OCI-LY1 (cell line): Measurements from ENCODE around the gene MEAF6.

Source experiments
- H2AFZ ChIP-seq: fragments of 200-600 bp; sonication (generic), shearing (Covaris generic); 2 replicates; pipeline ENCODE4 v1.6.0; 2014; ENCODE audit warnings: antibody characterized with exemption, mild to moderate bottlenecking, low read length
- H3F3A ChIP-seq: fragments of 200-600 bp; sonication (generic), shearing (Covaris generic); 2 replicates; pipeline ENCODE4 v1.6.0; 2014; ENCODE audit warnings: mild to moderate bottlenecking, antibody characterized with exemption, low read length, moderate library complexity; ENCODE audit not compliant: insufficient read depth
- H3K27ac ChIP-seq: fragments of 200-600 bp; sonication (generic); 2 replicates; pipeline ENCODE4 v1.5.1; 2014; ENCODE audit warnings: low read length, mixed run types, mild to moderate bottlenecking, low read depth; ENCODE audit not compliant: poor library complexity, severe bottlenecking
- H3K27me3 ChIP-seq: fragments of 200-600 bp; sonication (generic); 2 replicates; pipeline ENCODE4 v1.6.0; 2014; ENCODE audit warnings: antibody characterized with exemption, mild to moderate bottlenecking, low read length, moderate library complexity; ENCODE audit not compliant: insufficient read depth
- H3K36me3 ChIP-seq: fragments of 200-600 bp; sonication (generic); 2 replicates; pipeline ENCODE4 v1.6.1; 2014; ENCODE audit warnings: mild to moderate bottlenecking, antibody characterized with exemption, low read length, moderate library complexity, mixed read lengths; ENCODE audit not compliant: insufficient read depth
- H3K4me1 ChIP-seq: fragments of 200-600 bp; sonication (generic); 2 replicates; pipeline ENCODE4 v1.5.1; 2014; ENCODE audit warnings: mild to moderate bottlenecking, low read length, moderate library complexity; ENCODE audit not compliant: insufficient read depth, severe bottlenecking
- H3K4me2 ChIP-seq: fragments of 200-600 bp; sonication (generic), shearing (Covaris generic); 2 replicates; pipeline ENCODE4 v1.6.1; 2014; ENCODE audit warnings: low read length
- H3K4me3 ChIP-seq: fragments of 200-600 bp; sonication (generic); 2 replicates; pipeline ENCODE4 v1.5.1; 2014; ENCODE audit warnings: low read length, low read depth, mild to moderate bottlenecking, mixed read lengths; ENCODE audit not compliant: poor library complexity, severe bottlenecking
- H3K79me2 ChIP-seq: fragments of 200-600 bp; shearing (Covaris generic); 2 replicates; pipeline ENCODE4 v1.6.1; 2016; ENCODE audit warnings: mixed run types, low read length, mixed read lengths; ENCODE audit not compliant: insufficient read depth
- H3K9ac ChIP-seq: fragments of 200-600 bp; sonication (generic), shearing (Covaris generic); 2 replicates; pipeline ENCODE4 v1.6.1; 2014; ENCODE audit warnings: mild to moderate bottlenecking, low read length, mixed read lengths
- H3K9me2 ChIP-seq: fragments of 200-600 bp; sonication (generic), shearing (Covaris generic); 2 replicates; pipeline ENCODE4 v1.6.1; 2014; ENCODE audit warnings: low read depth, mild to moderate bottlenecking, low read length, mixed read lengths
- H3K9me3 ChIP-seq: fragments of 200-600 bp; shearing (Covaris generic); 2 replicates; pipeline ENCODE4 v1.6.1; 2014; ENCODE audit warnings: low read length, mixed read lengths
- H4K20me1 ChIP-seq: fragments of 200-600 bp; sonication (generic), shearing (Covaris generic); 2 replicates; pipeline ENCODE4 v1.6.0; 2016; ENCODE audit warnings: mild to moderate bottlenecking, low read length; ENCODE audit not compliant: insufficient read depth
- CTCF ChIP-seq: fragments of 200-600 bp; sonication (generic), shearing (Covaris generic); IDR thresholded peaks from 2 replicates; pipeline ENCODE4 v1.5.1; 2017; ENCODE audit warnings: mild to moderate bottlenecking, antibody characterized with exemption, low read length, moderate library complexity, mixed read lengths
- EZH2 ChIP-seq: fragments of 200-600 bp; sonication (generic), shearing (Covaris generic); IDR thresholded peaks from 2 replicates; pipeline ENCODE4 v1.8.0; 2017; ENCODE audit warnings: borderline replicate concordance, mixed run types, mild to moderate bottlenecking, antibody characterized with exemption, low read length, moderate library complexity, mixed read lengths

MEAF6 gene

DNA sequence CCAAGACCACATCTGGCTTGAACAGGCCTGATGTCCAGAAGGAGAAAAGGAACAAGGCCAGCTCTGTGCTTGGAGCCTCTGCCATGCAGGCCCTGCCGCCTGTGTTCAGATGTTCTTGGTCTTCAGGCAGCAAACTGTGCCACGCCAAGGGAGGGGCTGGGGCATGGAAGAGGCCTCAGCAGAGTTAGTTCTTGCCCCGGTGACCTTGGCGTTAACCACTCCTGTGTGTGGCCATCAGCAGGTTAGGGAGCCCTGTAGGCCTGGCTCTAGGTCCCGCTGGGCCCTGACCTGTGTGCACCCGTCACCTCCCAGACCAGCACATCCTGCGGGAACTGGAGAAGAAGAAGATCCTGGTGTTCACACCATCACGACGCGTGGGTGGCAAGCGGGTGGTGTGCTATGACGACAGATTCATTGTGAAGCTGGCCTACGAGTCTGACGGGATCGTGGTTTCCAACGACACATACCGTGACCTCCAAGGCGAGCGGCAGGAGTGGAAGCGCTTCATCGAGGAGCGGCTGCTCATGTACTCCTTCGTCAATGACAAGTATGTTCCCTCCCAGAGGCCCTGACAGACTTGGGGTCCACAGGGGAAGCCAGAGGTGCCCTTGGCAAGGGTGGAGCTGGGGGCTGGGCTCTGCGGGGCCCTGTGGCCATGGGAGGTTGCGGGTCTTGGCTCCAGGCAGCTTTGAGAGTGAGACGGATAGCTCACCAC, 33.1 kb downstream of the MEAF6 start:
- Histone ChIP-seq H3K36me3 (peaks cover 63% of the 10 kb centered on the region), H3K27ac (no peak overlapping the region), H3K4me2 (no peak overlapping the region), H4K20me1 (no peaks in the 10 kb centered on the region), H3K9me2 (no peaks in the 10 kb centered on the region), H3K9me3 (no peaks in the 10 kb centered on the region), H3F3A (peaks cover 7% of the 10 kb centered on the region; the same call in 1 of the 2 replicates), H3K79me2 (no peaks in the 10 kb centered on the region), H2AFZ (no peak overlapping the region), H3K27me3 (no peaks in the 10 kb centered on the region), H3K4me1 (peaks cover 37% of the 10 kb centered on the region), H3K4me3 (no peak overlapping the region), H3K9ac (no peak overlapping the region)
- TF ChIP-seq CTCF = no peak
- TF ChIP-seq EZH2 = no peak

DNA sequence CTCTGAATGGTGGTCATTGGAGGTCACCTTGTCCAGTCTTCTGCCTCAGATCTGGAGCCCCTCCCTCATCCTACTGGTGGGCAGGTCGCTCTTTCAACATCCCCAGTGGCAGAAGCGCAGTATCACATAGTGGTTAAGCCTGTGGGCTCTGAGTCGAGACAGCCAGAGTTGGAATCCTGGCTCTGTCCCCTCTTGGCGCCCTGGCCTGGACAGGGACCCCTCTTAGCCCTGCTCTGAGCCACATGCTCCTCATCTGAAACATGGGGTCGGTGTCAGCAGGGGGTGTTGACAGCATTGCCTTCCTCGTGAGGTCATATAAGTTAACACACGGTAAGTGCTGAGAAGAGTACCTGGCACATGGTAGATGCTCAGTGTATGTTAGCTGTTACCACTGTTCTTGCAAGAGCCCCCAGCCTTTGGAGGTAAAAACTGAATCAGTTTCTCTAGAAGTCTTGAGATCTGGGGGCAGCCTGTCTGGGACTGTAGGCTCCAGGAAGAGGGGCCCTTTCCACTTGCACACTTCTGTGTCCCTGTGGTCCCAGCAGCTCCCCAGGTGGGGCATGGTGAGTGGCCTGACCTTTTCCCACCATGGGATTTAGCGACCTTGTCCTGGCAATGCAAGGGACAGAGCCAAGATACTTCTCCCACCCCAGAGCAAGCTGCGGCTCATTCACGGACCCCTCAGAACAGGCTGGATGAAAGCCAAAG, 33.8 kb downstream of the MEAF6 start:
- H4K20me1 ChIP-seq = no peaks in the 10 kb centered on the region
- no peaks in the 10 kb centered on the region for H3K9me2 ChIP-seq
- no peaks in the 10 kb centered on the region for H3K27me3 ChIP-seq
- no peak overlapping the region for H3K4me2 ChIP-seq
- H3K4me1 ChIP-seq = peaks cover 44% of the 10 kb centered on the region
- peaks cover 69% of the 10 kb centered on the region for H3K36me3 ChIP-seq
- H3F3A ChIP-seq = peaks cover 7% of the 10 kb centered on the region; the same call in 1 of the 2 replicates
- H3K9ac ChIP-seq = no peak overlapping the region
- H3K79me2 ChIP-seq = no peaks in the 10 kb centered on the region
- H3K9me3 ChIP-seq = no peaks in the 10 kb centered on the region
- H3K27ac ChIP-seq = no peak overlapping the region
- no peak for TF ChIP-seq CTCF
- TF ChIP-seq EZH2 = no peak
- no peak overlapping the region for H2AFZ ChIP-seq
- H3K4me3 ChIP-seq = no peak overlapping the region

GRCh38 chr1:37480125-37480466, 34.5 kb downstream of the MEAF6 start:
- peaks cover 51% of the 10 kb centered on the region for H3K4me1 ChIP-seq
- H3K36me3 ChIP-seq = peaks cover 73% of the 10 kb centered on the region
- H3K4me2 ChIP-seq = peak overlapping the region; percentile 89; the same call in 1 of the 2 replicates
- H2AFZ ChIP-seq = no peak overlapping the region
- peaks cover 7% of the 10 kb centered on the region; the same call in 1 of the 2 replicates for H3F3A ChIP-seq
- no peaks in the 10 kb centered on the region for H3K27me3 ChIP-seq
- peak overlapping the region; percentile 97 for H3K4me3 ChIP-seq
- TF ChIP-seq CTCF (no peak), EZH2 (no peak)
- peaks cover 5% of the 10 kb centered on the region; the same call in 1 of the 2 replicates for H3K79me2 ChIP-seq
- no peaks in the 10 kb centered on the region for H4K20me1 ChIP-seq
- no peaks in the 10 kb centered on the region for H3K9me2 ChIP-seq
- no peaks in the 10 kb centered on the region for H3K9me3 ChIP-seq
- H3K27ac ChIP-seq = peak overlapping the region; percentile 95
- peak overlapping the region; percentile 94; the same call in 1 of the 2 replicates for H3K9ac ChIP-seq
